HG02885 (cell line): ENCODE data around the gene ADD1.

ENCODE experiments used
- ATAC-seq: cut with Tn5 transposase; IDR thresholded peaks from one replicate; pipeline ENCODE4 v1.9.1; 2021; ENCODE audit warnings: mild to moderate bottlenecking; ENCODE audit not compliant: unreplicated experiment, poor library complexity

Gene ADD1

DNA sequence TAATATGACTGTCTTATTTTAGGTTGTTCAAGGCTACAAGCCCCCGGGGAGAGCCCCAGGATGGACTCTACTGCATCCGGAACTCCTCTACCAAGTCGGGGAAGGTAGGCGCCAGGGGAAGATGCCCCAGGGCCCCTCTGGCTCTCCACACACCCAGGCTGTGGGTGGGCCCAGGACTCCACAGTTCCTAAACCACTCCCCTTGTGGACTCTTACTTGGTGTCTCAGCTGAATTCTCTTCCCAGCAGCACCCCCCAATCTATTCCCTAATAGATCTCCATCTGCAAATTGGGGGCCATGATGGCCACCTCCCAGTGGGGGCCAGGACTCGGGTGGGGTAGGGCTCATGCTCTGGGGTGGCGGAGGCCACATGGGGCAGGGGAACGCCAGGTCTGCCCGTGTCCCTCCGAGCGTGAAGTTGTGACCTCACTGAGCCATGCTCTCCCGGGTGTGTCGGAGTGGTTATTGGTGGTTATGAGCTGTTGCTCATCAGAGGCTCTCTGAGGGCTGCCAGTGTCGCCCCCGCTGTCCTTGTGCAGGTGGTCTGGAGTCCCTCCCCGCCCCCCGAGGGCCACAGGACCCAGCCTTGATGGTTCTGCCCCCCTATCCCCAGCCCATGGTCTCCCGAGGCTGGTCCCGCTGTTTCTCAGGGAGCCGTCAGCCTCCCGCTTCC is 11.2 kb upstream of the ADD1 start:
- ATAC-seq: peak; percentile 79

- ATAC-seq: no peak
Measured at GRCh38 chr4:2832981-2833670, 10.5 kb upstream of the ADD1 start.

DNA sequence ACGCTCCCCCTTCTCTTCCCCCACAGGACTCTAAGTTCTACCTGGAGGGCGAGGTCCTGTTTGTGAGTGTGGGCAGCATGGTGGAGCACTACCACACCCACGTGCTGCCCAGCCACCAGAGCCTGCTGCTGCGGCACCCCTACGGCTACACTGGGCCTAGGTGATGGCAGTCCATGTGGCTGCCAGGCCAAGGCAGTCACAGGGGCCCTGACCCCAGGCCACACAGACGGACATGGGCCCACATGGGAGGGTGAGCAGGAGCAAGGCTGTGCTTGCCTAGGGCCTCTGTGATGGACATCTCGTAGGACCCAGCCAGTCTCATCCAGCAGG is 10.0 kb upstream of the ADD1 start:
- no peak for ATAC-seq

DNA sequence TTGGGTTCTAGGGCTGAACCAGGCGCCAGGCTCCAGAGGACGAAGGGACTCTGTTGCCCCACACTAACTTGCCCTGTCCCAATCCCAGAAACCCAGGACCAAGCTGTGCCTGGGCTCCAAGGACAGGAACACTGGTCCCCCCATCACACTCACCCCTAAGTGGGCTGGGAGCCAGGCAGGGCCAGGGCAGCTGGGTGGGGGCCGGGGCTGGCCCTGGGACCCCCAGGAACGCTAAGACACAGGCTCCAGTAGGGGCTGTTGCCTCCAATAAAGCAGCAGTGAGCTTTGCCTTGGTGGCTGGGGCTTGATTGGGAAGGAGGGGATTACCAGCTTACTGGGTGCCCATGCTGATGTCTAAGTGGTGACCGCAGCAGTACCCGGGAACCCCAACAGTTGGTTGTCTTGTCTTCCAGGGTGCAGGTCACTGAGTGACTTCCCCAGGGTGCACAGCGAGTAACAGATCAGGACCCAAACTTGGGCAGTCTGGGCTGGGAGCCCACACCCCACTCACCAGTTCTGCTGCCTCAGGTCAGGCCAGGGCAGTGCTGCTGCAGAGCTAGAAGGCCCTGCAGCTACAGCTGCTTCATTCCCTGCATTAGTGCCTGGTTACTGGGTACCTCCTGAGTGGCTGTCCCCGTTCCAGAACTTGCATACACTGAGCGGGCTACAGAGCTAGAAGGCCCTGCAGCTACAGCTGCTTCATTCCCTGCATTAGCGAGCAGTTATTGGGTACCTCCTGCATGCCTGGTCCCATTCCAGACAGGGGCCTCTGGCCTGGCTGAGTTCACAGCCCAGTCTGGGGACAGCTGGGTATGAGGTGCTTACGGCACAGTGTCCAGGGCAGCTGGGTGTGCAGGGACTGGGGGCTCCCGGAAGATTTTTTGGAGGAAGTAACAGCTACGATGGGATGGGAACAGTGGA is 9.4 kb upstream of the ADD1 start:
- ATAC-seq: no peak

GRCh38 chr4:2835978-2836377 is 7.7 kb upstream of the ADD1 start:
- no peak for ATAC-seq

GRCh38 chr4:2836391-2836859 is 7.2 kb upstream of the ADD1 start:
- no peak for ATAC-seq

- no peak for ATAC-seq
Measured at GRCh38 chr4:2837110-2837903, 6.3 kb upstream of the ADD1 start.

- ATAC-seq: no peak
Measured at GRCh38 chr4:2837904-2838496, 5.6 kb upstream of the ADD1 start.

DNA sequence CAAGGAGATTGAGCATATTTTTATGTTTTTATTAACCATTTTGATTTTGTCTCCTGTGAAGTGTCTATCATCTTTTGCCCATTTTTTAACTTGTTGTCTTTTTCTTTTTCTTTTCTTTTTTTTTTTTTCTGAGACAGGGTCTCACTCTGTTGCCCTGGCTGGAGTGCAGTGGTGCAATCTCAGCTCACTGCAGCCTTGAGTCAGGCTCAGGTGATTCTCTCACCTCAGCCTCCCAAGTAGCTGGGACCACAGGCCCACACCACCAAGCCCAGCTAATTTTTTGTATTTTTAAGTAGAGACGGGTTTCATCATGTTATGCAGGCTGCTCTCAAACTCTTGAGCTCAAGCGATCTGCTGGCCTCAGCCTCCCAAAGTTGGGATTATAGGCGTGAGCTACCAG is 4.6 kb upstream of the ADD1 start:
- no peak for ATAC-seq

DNA sequence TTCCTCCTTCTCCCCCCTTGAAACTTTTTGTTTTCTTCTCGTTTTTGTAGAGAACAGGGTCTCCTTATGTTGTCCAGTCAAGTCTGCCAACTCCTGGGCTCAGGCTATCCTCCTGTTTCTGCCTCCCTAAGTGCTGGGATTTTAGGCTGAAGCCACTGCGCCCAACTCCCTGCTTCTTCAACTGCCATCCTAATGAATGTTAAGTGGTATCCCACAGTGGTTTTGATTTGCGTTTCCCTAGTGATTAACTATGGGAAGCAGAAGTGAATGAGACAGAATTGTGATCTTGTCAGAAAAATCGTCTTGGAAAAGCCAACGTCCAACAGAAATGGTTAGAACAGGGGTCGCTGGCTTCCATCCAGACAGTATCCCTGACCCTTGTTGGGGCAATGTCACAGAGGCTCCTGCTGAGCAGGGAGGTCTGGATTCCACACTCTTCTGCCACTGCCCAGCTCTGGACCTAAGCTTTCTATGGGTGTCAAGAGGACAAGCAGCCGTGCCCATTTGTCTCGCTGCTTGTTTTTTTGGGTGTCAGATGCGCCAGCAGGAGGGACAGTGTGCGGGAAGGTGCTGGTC is 869 bp upstream of the ADD1 start:
- ATAC-seq: no peak

- ATAC-seq: no peak
Measured at GRCh38 chr4:2843941-2844584, 419 bp downstream of the ADD1 start.

- no peak for ATAC-seq
Measured at GRCh38 chr4:2846172-2846571, 2.5 kb downstream of the ADD1 start.

DNA sequence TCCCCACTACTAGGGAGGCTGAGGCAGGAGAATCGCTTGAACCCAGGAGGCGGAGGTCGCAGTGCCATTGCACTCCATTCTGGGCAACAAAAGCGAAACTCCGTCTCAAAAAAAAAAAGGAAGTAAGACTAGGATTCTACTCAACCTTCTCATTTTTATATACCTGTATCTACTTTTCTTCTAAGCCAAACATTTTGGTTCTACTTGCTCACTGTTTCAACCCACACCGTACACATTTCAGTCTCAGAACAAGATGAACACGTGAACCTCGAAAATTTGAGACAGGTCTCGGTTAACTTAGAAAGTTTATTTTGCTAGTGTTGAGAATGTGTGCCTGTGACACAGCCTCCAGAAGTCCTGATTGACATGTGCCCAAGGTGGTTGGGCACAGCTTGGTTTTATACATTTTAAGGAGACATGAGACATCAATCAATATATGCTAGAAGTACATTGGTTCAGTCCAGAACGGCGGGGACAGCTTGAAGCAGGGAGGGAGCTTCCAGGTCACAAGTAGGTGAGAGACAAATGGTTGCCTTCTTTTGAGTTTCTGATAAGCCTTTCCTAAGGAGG is 3.7 kb downstream of the ADD1 start:
- no peak for ATAC-seq

DNA sequence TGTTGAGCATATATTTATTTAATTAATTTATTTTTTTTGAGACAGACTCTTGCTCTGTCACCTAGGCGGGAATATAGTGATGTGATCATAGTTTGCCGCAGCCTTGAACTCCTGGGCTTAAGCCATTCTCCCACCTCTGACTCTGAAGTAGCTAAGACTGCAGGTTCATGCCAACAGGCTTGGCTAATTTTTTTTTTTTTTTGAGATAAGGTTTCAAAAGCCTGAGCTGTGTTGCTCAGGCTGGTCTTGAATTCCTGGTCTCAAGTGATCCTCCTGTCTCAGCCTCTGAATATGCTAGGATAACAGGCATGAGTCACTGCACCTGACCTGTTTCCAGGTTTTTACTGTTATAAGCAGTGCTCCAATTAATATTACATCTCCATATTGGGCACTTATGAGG is 4.8 kb downstream of the ADD1 start:
- ATAC-seq: no peak

DNA sequence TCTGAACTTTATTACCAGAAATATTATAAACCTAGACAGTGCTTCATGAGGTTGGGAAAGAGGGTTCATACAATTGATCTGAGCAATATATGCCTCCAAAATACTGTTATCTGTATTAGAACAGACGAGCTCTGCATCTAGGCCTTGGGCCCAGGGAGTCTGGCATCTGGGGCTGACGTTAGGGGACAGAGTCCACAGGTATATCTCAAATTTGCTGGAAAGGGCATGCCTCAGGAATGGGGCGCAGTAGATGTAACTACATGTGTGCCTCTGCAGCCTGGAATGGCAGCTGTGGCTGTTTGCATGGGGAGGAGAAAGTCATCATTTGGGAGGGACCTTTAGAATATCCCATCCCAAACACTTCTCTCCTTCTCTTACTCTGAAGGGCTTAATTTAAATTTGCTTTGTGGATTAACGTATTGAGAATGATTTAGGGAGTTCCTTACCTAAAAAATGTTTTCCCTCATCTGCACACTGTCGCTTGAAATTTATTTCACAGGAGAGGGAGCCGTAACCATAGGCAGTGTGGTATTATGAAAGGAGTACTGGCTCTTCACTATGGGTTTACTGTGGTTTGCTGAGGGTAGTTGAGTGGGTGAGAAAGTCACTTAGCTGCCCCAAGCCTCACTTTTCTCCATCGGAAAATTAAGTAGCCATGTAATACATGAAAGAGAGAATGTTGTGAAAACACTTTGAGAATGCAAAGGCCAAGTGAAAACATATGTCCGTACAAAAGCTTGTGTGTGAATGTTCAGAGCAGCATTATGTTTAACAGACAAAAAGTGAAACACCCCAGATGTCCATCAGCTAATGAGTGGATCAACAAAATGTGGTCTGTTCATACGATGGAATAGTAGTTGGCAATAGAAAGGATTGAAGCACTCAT is 5.9 kb downstream of the ADD1 start:
- ATAC-seq: no peak

DNA sequence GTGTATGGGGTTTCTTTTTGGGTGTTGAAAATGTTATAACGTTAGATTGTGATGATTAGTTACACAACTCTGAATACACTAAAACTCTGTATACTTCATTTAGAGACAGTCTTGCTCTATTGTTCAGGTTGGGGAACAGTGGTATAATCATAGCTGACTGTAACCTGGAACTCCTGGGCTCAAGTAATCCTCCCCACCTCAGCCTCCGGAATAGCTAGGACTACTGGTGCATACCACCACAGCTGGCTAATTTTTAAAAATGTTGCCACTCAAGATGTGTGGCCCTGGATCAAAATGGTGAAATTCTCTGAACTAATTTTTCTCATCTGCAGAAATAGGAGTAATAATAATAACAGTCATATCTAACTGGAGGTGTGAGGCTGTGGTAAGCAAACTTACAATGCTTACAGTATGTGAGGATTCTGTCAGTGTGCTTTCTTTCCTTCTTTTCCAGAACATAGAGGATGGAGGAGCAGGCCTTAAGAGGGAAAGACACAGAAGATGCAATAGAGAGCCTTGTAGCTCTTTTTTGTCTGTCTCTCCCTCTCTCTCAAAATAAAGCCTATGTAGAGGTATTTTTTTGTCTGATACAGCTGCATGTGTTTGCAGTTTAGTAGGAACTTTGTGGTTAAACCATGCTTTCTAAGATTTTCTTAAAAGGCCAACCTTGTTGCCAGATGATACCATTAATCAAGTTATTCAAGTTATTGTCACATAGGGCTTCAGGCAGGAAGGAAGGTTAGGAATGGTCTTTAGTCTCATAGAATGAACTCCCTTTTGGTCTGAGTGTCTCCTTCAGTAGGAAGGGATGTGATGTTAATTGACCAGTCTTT is 7.5 kb downstream of the ADD1 start:
- no peak for ATAC-seq

- no peak for ATAC-seq
Measured at GRCh38 chr4:2852481-2852921, 8.9 kb downstream of the ADD1 start.
